ENCODE data around the gene OSBPL10. TPM values are rescaled to one million over a fixed set of nuclear protein-coding genes. Genes with fewer than 3 reads are reported as not detected.

Gene OSBPL10
- total RNA-seq, 1 donor from 2014 or later: 20.1 TPM

GRCh38 chr3:31747785-31748184, 233.3 kb downstream of the OSBPL10 start:
- Histone ChIP-seq H3K27me3 (ENCODE audit: control insufficient read depth, insufficient read depth, low read length) (no peaks in the 10 kb centered on the region), H3K36me3 (ENCODE audit: control insufficient read depth, insufficient read depth, low read length) (no peaks in the 10 kb centered on the region), H3K4me3 (ENCODE audit: low read depth, low read length) (no peak overlapping the region)
- no peak for DNase-seq (ENCODE audit: low read depth)
- TF ChIP-seq, protein P1, sequence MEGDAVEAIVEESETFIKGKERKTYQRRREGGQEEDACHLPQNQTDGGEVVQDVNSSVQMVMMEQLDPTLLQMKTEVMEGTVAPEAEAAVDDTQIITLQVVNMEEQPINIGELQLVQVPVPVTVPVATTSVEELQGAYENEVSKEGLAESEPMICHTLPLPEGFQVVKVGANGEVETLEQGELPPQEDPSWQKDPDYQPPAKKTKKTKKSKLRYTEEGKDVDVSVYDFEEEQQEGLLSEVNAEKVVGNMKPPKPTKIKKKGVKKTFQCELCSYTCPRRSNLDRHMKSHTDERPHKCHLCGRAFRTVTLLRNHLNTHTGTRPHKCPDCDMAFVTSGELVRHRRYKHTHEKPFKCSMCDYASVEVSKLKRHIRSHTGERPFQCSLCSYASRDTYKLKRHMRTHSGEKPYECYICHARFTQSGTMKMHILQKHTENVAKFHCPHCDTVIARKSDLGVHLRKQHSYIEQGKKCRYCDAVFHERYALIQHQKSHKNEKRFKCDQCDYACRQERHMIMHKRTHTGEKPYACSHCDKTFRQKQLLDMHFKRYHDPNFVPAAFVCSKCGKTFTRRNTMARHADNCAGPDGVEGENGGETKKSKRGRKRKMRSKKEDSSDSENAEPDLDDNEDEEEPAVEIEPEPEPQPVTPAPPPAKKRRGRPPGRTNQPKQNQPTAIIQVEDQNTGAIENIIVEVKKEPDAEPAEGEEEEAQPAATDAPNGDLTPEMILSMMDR (IDR thresholded peaks at IDR 0.05; ENCODE audit: insufficient read depth, low read length, poor library complexity, severe bottlenecking): no peak

GRCh38 chr3:31744913-31745312, 236.1 kb downstream of the OSBPL10 start:
- TF ChIP-seq, protein P1 (IDR thresholded peaks at IDR 0.05; ENCODE audit: insufficient read depth, low read length, poor library complexity, severe bottlenecking): no peak
- no peak for DNase-seq (ENCODE audit: low read depth)
- no peaks in the 10 kb centered on the region for H3K27me3 ChIP-seq (ENCODE audit: control insufficient read depth, insufficient read depth, low read length)
- no peak overlapping the region for H3K4me3 ChIP-seq (ENCODE audit: low read depth, low read length)
- H3K36me3 ChIP-seq (ENCODE audit: control insufficient read depth, insufficient read depth, low read length): no peaks in the 10 kb centered on the region

GRCh38 chr3:31743331-31744089, 237.6 kb downstream of the OSBPL10 start:
- TF ChIP-seq, protein P1 (IDR thresholded peaks at IDR 0.05; ENCODE audit: insufficient read depth, low read length, poor library complexity, severe bottlenecking): no peak
- DNase-seq (ENCODE audit: low read depth): no peak
- H3K36me3 ChIP-seq (ENCODE audit: control insufficient read depth, insufficient read depth, low read length): no peaks in the 10 kb centered on the region
- no peaks in the 10 kb centered on the region for H3K27me3 ChIP-seq (ENCODE audit: control insufficient read depth, insufficient read depth, low read length)
- H3K4me3 ChIP-seq (ENCODE audit: low read depth, low read length): no peak overlapping the region

DNA sequence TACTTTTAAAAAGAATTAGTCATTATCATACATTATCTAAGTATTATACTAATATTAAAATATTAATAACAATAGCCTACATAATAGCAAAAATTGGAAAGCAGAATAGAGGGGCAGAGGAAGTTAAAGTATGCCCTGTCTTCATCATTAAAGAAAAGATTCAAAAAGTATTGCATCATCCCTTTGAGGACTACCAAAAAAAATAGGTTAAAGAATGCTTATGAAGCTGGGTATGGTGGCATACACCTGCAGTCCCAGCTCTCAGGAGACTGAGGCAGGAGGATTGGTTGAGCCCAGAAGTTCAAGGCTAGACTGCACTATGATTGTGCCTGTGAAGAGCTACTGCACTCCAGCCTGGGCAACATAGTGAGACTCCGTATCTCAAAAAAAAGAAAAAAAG, 240.7 kb downstream of the OSBPL10 start:
- H3K27me3 ChIP-seq (ENCODE audit: control insufficient read depth, insufficient read depth, low read length): no peaks in the 10 kb centered on the region
- TF ChIP-seq, protein P1 (IDR thresholded peaks at IDR 0.05; ENCODE audit: insufficient read depth, low read length, poor library complexity, severe bottlenecking): no peak
- no peaks in the 10 kb centered on the region for H3K36me3 ChIP-seq (ENCODE audit: control insufficient read depth, insufficient read depth, low read length)
- no peak overlapping the region for H3K4me3 ChIP-seq (ENCODE audit: low read depth, low read length)
- DNase-seq (ENCODE audit: low read depth): no peak

DNA sequence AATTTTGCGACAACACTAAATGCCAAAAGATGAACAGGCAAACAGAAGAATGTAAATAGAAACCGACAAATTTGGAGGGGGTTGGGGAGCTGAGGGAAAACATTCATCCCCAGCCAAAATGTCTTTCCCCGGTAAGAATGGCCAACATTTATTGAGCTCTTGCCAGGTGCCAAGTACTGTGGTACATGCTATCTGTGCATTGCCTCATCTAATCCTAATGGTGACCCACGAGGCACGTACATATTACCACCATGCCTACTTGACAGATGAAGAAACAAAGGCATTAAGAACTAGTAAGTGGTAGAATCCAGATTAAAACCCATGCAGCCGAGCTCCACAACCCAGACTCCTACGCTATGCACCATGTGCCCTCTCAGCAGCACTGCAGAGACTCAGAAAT, 242.7 kb downstream of the OSBPL10 start:
- H3K27me3 ChIP-seq (ENCODE audit: control insufficient read depth, insufficient read depth, low read length): no peaks in the 10 kb centered on the region
- H3K36me3 ChIP-seq (ENCODE audit: control insufficient read depth, insufficient read depth, low read length): no peaks in the 10 kb centered on the region
- no peak for DNase-seq (ENCODE audit: low read depth)
- TF ChIP-seq, protein P1 (IDR thresholded peaks at IDR 0.05; ENCODE audit: insufficient read depth, low read length, poor library complexity, severe bottlenecking): no peak
- H3K4me3 ChIP-seq (ENCODE audit: low read depth, low read length): no peak overlapping the region

DNA sequence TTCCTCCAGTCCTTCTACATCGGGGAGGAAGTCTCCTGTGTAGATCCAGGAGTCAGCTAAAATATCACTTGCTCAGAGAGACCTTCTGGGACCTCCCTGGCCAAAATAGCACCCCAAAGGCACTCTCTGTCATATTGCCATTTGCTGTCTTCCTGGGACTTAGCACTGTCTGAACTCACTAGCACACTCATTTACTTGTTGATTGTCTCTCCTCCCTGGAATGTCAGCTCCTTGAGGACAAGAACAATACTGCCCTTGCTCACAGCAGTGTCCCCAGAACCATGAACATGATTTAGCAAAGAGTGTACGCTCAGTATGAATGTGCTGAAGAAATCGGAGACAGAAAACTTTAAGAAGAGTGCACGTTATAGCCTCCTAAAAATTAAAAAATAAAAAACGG, 245.4 kb downstream of the OSBPL10 start:
- Histone ChIP-seq H3K27me3 (ENCODE audit: control insufficient read depth, insufficient read depth, low read length) (no peaks in the 10 kb centered on the region), H3K4me3 (ENCODE audit: low read depth, low read length) (no peak overlapping the region), H3K36me3 (ENCODE audit: control insufficient read depth, insufficient read depth, low read length) (no peaks in the 10 kb centered on the region)
- no peak for DNase-seq (ENCODE audit: low read depth)
- TF ChIP-seq, protein P1 (IDR thresholded peaks at IDR 0.05; ENCODE audit: insufficient read depth, low read length, poor library complexity, severe bottlenecking): no peak

All from kidney epithelial cell (primary cell).